ENCODE data around the gene SVIL.
A peak's percentile ranks its signal among the peaks of the same experiment; 100 is the strongest.
"Not testable (repeated sequence)": the region's sequence is repeated elsewhere in the genome, so short reads cannot be mapped to it uniquely, and the experiment has no call there.

Gene SVIL

GRCh38 chr10:29596356-29596755, 38.4 kb downstream of the SVIL start:
- DNase-seq (ENCODE audit: low read depth): no peak
- Histone ChIP-seq H3K4me1 (ENCODE audit: control insufficient read depth, insufficient read depth, low read length) (peaks cover 30% of the 10 kb centered on the region), H3K9me3 (ENCODE audit: control insufficient read depth, low read length) (no peaks in the 10 kb centered on the region)

GRCh38 chr10:29595636-29596225, 39.0 kb downstream of the SVIL start:
- Histone ChIP-seq H3K9ac (ENCODE audit: low read length) (no peak overlapping the region), H3K4me1 (ENCODE audit: control insufficient read depth, insufficient read depth, low read length) (peaks cover 37% of the 10 kb centered on the region), H3K4me3 (ENCODE audit: low read length) (no peak overlapping the region), H3K27me3 (replicated peaks; ENCODE audit: control insufficient read depth, insufficient read depth, low read length) (no peaks in the 10 kb centered on the region), H3K36me3 (ENCODE audit: control insufficient read depth, insufficient read depth, low read length, severe bottlenecking) (peaks cover 13% of the 10 kb centered on the region), H3K9me3 (ENCODE audit: control insufficient read depth, low read length) (no peaks in the 10 kb centered on the region)
- no peak for DNase-seq (ENCODE audit: low read depth)

More at GRCh38 chr10:29596356-29596755, 38.4 kb downstream of the SVIL start:
- no peaks in the 10 kb centered on the region for H3K27me3 ChIP-seq (replicated peaks; ENCODE audit: control insufficient read depth, insufficient read depth, low read length)
- H3K4me3 ChIP-seq (ENCODE audit: low read length): no peak overlapping the region
- H3K36me3 ChIP-seq (ENCODE audit: control insufficient read depth, insufficient read depth, low read length, severe bottlenecking): peaks cover 16% of the 10 kb centered on the region
- no peak overlapping the region for H3K9ac ChIP-seq (ENCODE audit: low read length)

- no peak for DNase-seq (ENCODE audit: low read depth)
- Histone ChIP-seq H3K4me1 (ENCODE audit: control insufficient read depth, insufficient read depth, low read length) (peaks cover 42% of the 10 kb centered on the region), H3K36me3 (ENCODE audit: control insufficient read depth, insufficient read depth, low read length, severe bottlenecking) (peaks cover 13% of the 10 kb centered on the region), H3K9me3 (ENCODE audit: control insufficient read depth, low read length) (no peaks in the 10 kb centered on the region), H3K27me3 (replicated peaks; ENCODE audit: control insufficient read depth, insufficient read depth, low read length) (no peaks in the 10 kb centered on the region), H3K4me3 (ENCODE audit: low read length) (no peak overlapping the region), H3K9ac (ENCODE audit: low read length) (no peak overlapping the region)
Observed at GRCh38 chr10:29595146-29595545, 39.6 kb downstream of the SVIL start.

- Histone ChIP-seq H3K9ac (ENCODE audit: low read length) (peak overlapping the region; percentile 14), H3K9me3 (ENCODE audit: control insufficient read depth, low read length) (no peaks in the 10 kb centered on the region), H3K4me3 (ENCODE audit: low read length) (no peak overlapping the region), H3K4me1 (ENCODE audit: control insufficient read depth, insufficient read depth, low read length) (peaks cover 50% of the 10 kb centered on the region), H3K27me3 (replicated peaks; ENCODE audit: control insufficient read depth, insufficient read depth, low read length) (no peaks in the 10 kb centered on the region), H3K36me3 (ENCODE audit: control insufficient read depth, insufficient read depth, low read length, severe bottlenecking) (peaks cover 6% of the 10 kb centered on the region)
- no peak for DNase-seq (ENCODE audit: low read depth)
Observed at GRCh38 chr10:29591651-29591968, 43.2 kb downstream of the SVIL start.

- Histone ChIP-seq H3K9me3 (ENCODE audit: control insufficient read depth, low read length) (no peaks in the 10 kb centered on the region), H3K36me3 (ENCODE audit: control insufficient read depth, insufficient read depth, low read length, severe bottlenecking) (peaks cover 6% of the 10 kb centered on the region), H3K4me1 (ENCODE audit: control insufficient read depth, insufficient read depth, low read length) (peaks cover 50% of the 10 kb centered on the region), H3K4me3 (ENCODE audit: low read length) (no peak overlapping the region), H3K27me3 (replicated peaks; ENCODE audit: control insufficient read depth, insufficient read depth, low read length) (no peaks in the 10 kb centered on the region), H3K9ac (ENCODE audit: low read length) (peak overlapping the region; percentile 83)
- DNase-seq (ENCODE audit: low read depth): no peak
Observed at GRCh38 chr10:29590915-29591650, 43.7 kb downstream of the SVIL start.

GRCh38 chr10:29588629-29589421, 45.9 kb downstream of the SVIL start:
- Histone ChIP-seq H3K4me3 (ENCODE audit: low read length) (peak overlapping the region; percentile 57), H3K4me1 (ENCODE audit: control insufficient read depth, insufficient read depth, low read length) (peaks cover 50% of the 10 kb centered on the region), H3K27me3 (replicated peaks; ENCODE audit: control insufficient read depth, insufficient read depth, low read length) (no peaks in the 10 kb centered on the region), H3K9ac (ENCODE audit: low read length) (peak overlapping the region; percentile 78), H3K36me3 (ENCODE audit: control insufficient read depth, insufficient read depth, low read length, severe bottlenecking) (no peaks in the 10 kb centered on the region), H3K9me3 (ENCODE audit: control insufficient read depth, low read length) (no peaks in the 10 kb centered on the region)
- peak; percentile 71 for DNase-seq (ENCODE audit: low read depth)

GRCh38 chr10:29587750-29588628, 46.8 kb downstream of the SVIL start:
- H3K9ac ChIP-seq (ENCODE audit: low read length): peak overlapping the region; percentile 78
- not testable (repeated sequence) for H3K27me3 ChIP-seq (replicated peaks; ENCODE audit: control insufficient read depth, insufficient read depth, low read length); H3K9me3 ChIP-seq (ENCODE audit: control insufficient read depth, low read length); H3K36me3 ChIP-seq (ENCODE audit: control insufficient read depth, insufficient read depth, low read length, severe bottlenecking)
- H3K4me3 ChIP-seq (ENCODE audit: low read length): peak overlapping the region; percentile 57
- DNase-seq (ENCODE audit: low read depth): peak; percentile 70
- peaks cover 50% of the 10 kb centered on the region for H3K4me1 ChIP-seq (ENCODE audit: control insufficient read depth, insufficient read depth, low read length)

- H3K9me3 ChIP-seq (ENCODE audit: control insufficient read depth, low read length); DNase-seq (ENCODE audit: low read depth); H3K36me3 ChIP-seq (ENCODE audit: control insufficient read depth, insufficient read depth, low read length, severe bottlenecking); H3K27me3 ChIP-seq (replicated peaks; ENCODE audit: control insufficient read depth, insufficient read depth, low read length): not testable (repeated sequence)
- Histone ChIP-seq H3K9ac (ENCODE audit: low read length) (peak overlapping the region; percentile 52), H3K4me1 (ENCODE audit: control insufficient read depth, insufficient read depth, low read length) (peaks cover 46% of the 10 kb centered on the region), H3K4me3 (ENCODE audit: low read length) (peak overlapping the region; percentile 22)
Observed at GRCh38 chr10:29587102-29587749, 47.5 kb downstream of the SVIL start.

GRCh38 chr10:29586509-29586908, 48.3 kb downstream of the SVIL start:
- Histone ChIP-seq H3K27me3 (replicated peaks; ENCODE audit: control insufficient read depth, insufficient read depth, low read length) (no peaks in the 10 kb centered on the region), H3K4me3 (ENCODE audit: low read length) (no peak overlapping the region), H3K4me1 (ENCODE audit: control insufficient read depth, insufficient read depth, low read length) (peaks cover 42% of the 10 kb centered on the region), H3K9me3 (ENCODE audit: control insufficient read depth, low read length) (no peaks in the 10 kb centered on the region), H3K9ac (ENCODE audit: low read length) (no peak overlapping the region), H3K36me3 (ENCODE audit: control insufficient read depth, insufficient read depth, low read length, severe bottlenecking) (no peaks in the 10 kb centered on the region)
- DNase-seq (ENCODE audit: low read depth): no peak

GRCh38 chr10:29585488-29585976, 49.2 kb downstream of the SVIL start:
- no peak overlapping the region for H3K9ac ChIP-seq (ENCODE audit: low read length)
- no peak for DNase-seq (ENCODE audit: low read depth)

More at GRCh38 chr10:29585488-29585976, 49.2 kb downstream of the SVIL start:
- Histone ChIP-seq H3K9me3 (ENCODE audit: control insufficient read depth, low read length) (no peaks in the 10 kb centered on the region), H3K4me1 (ENCODE audit: control insufficient read depth, insufficient read depth, low read length) (peaks cover 33% of the 10 kb centered on the region), H3K27me3 (replicated peaks; ENCODE audit: control insufficient read depth, insufficient read depth, low read length) (no peaks in the 10 kb centered on the region), H3K36me3 (ENCODE audit: control insufficient read depth, insufficient read depth, low read length, severe bottlenecking) (peaks cover under 1% of the 10 kb centered on the region), H3K4me3 (ENCODE audit: low read length) (no peak overlapping the region)
